ENCODE measurements around the gene SHMT2.

GRCh38 chr12:57195611-57196371 is 33.7 kb upstream of the SHMT2 start:
- TF ChIP-seq POLR2A (IDR thresholded peaks at IDR 0.05) (no peak), CTCF (IDR thresholded peaks at IDR 0.05) (no peak)
